Peyer's patch (tissue), 4 donors: ENCODE results near the gene SLC29A2. TPM values are rescaled to one million over a fixed set of nuclear protein-coding genes. Genes with fewer than 3 reads are reported as not detected.
"Not testable (repeated sequence)": the region's sequence is repeated elsewhere in the genome, so short reads cannot be mapped to it uniquely, and the experiment has no call there.

Experiments
- DNase-seq, 3 donors: peaks; one replicate each; pipeline ENCODE4 v3.0.0-alpha.2; 2017 to 2019
- H3K27ac ChIP-seq, 4 donors: fragments of 200-600 bp; sonication (generic); one replicate each; pipeline ENCODE4 v1.5.1; 2016 to 2019
- H3K27me3 ChIP-seq, 2 donors: fragments of 200-600 bp; sonication (generic); one replicate each; pipeline ENCODE4 v1.5.1; 2019
- H3K36me3 ChIP-seq, 3 donors: fragments of 200-600 bp; sonication (generic); one replicate each; pipeline ENCODE4 v1.5.1; 2016 to 2019
- H3K4me1 ChIP-seq, 4 donors: fragments of 200-600 bp; sonication (generic); one replicate each; pipeline ENCODE4 v1.5.1; 2016 to 2019
- H3K4me3 ChIP-seq, 4 donors: fragments of 200-600 bp; sonication (generic); 1 replicate in 3 of 4; 2 replicates in 1 of 4; pipeline ENCODE4 v1.5.1; 2016 to 2019; ENCODE audit warnings: mild to moderate bottlenecking in 1 of 4
- H3K9me3 ChIP-seq, 4 donors: fragments of 200-600 bp; sonication (generic); one replicate each; pipeline ENCODE4 v1.5.1; 2016 to 2019; ENCODE audit warnings: mild to moderate bottlenecking in 1 of 4
- POLR2A ChIP-seq, 2 donors: fragments of 450-650 bp; IDR thresholded peaks; one replicate each; pipeline ENCODE4 v1.5.1; 2017; ENCODE audit warnings: antibody characterized with exemption in 2 of 2, mild to moderate bottlenecking in 2 of 2, moderate library complexity in 2 of 2
- total RNA-seq, 4 donors: library from RNA; depleted of rRNA; stranded (reverse); fragments of >200 nt; gene quantifications; one replicate each; pipeline ENCODE4 v1.1.0, GENCODE V29; 2016
- TF ChIP-seq, protein P1 (sequence below), 6 experiments: fragments of 450-650 bp in 4 of 6; fragments of 200-600 bp in 2 of 6; sonication (generic) in 1 of 6; IDR thresholded peaks; one replicate each; pipeline ENCODE4 v1.5.1; 2017 to 2019; ENCODE audit warnings: antibody characterized with exemption in 6 of 6, mild to moderate bottlenecking in 3 of 6, moderate library complexity in 1 of 6

Gene SLC29A2
- total RNA-seq, 4 donors from 2014 or later = 7.4 to 21.6 (median 17.1) TPM

- DNase-seq = no peak
- Histone ChIP-seq H3K4me1 (no peaks in the 10 kb centered on the region), H3K27ac (no peak overlapping the region), H3K27me3 (no peaks in the 10 kb centered on the region), H3K4me3 (no peak overlapping the region), H3K9me3 (no peaks in the 10 kb centered on the region), H3K36me3 (no peaks in the 10 kb centered on the region)
- no peak for TF ChIP-seq POLR2A (IDR thresholded peaks at IDR 0.05)
- TF ChIP-seq, protein P1, sequence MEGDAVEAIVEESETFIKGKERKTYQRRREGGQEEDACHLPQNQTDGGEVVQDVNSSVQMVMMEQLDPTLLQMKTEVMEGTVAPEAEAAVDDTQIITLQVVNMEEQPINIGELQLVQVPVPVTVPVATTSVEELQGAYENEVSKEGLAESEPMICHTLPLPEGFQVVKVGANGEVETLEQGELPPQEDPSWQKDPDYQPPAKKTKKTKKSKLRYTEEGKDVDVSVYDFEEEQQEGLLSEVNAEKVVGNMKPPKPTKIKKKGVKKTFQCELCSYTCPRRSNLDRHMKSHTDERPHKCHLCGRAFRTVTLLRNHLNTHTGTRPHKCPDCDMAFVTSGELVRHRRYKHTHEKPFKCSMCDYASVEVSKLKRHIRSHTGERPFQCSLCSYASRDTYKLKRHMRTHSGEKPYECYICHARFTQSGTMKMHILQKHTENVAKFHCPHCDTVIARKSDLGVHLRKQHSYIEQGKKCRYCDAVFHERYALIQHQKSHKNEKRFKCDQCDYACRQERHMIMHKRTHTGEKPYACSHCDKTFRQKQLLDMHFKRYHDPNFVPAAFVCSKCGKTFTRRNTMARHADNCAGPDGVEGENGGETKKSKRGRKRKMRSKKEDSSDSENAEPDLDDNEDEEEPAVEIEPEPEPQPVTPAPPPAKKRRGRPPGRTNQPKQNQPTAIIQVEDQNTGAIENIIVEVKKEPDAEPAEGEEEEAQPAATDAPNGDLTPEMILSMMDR (IDR thresholded peaks at IDR 0.05) = no peak
Measured at GRCh38 chr11:66361502-66361941, 10.0 kb downstream of the SLC29A2 start.

- Histone ChIP-seq H3K27ac (no peak overlapping the region), H3K27me3 (no peaks in the 10 kb centered on the region), H3K4me1 (no peaks in the 10 kb centered on the region), H3K36me3 (no peaks in the 10 kb centered on the region), H3K4me3 (no peak overlapping the region), H3K9me3 (no peaks in the 10 kb centered on the region)
- TF ChIP-seq POLR2A (IDR thresholded peaks at IDR 0.05) = no peak
- TF ChIP-seq, protein P1 (IDR thresholded peaks at IDR 0.05) = no peak
- DNase-seq = no peak
Measured at GRCh38 chr11:66360406-66361073, 11.0 kb downstream of the SLC29A2 start.

DNA sequence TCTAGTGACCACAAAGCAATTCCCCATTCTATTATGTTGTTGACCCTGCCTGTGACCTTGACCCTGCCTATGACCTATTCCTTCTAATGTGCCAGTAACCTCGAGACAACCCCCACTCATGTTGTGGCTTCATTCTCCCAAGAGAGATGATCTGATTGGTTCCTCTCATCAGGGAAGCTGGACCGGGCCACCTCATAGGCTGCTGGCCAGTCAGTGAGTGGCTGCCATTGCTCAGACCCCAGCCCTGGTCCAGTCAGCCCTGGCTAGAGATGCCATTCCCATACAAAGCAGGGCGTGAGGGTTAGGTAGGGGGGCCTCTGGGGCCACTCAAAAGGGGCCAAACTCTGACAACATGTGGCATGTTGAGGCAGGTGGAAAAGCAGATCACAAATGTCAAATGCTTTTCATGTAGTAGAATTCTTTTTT lies 11.9 kb downstream of the SLC29A2 start:
- no peak for DNase-seq
- Histone ChIP-seq H3K36me3 (peaks cover 0 to 4% (median 0%) of the 10 kb centered on the region in 3 donors), H3K9me3 (no peaks in the 10 kb centered on the region), H3K27ac (no peak overlapping the region), H3K4me1 (no peaks in the 10 kb centered on the region), H3K27me3 (no peaks in the 10 kb centered on the region), H3K4me3 (no peak overlapping the region)
- TF ChIP-seq POLR2A (IDR thresholded peaks at IDR 0.05) = no peak
- TF ChIP-seq, protein P1 (IDR thresholded peaks at IDR 0.05) = no peak

- not testable (repeated sequence) for DNase-seq, H3K27me3 ChIP-seq, H3K9me3 ChIP-seq, H3K36me3 ChIP-seq
- TF ChIP-seq POLR2A (IDR thresholded peaks at IDR 0.05) = peak in 1 of 2 donors; percentile 13
- peak overlapping the region in 2 of 4 donors; percentile 42 to 48 for H3K4me3 ChIP-seq
- H3K4me1 ChIP-seq = peaks cover 8 to 28% (median 11%) of the 10 kb centered on the region in 4 donors
- H3K27ac ChIP-seq = peak overlapping the region in 3 of 4 donors; percentile 65 to 94 (median 90)
Measured at GRCh38 chr11:66350560-66351235, 20.9 kb downstream of the SLC29A2 start.

DNA sequence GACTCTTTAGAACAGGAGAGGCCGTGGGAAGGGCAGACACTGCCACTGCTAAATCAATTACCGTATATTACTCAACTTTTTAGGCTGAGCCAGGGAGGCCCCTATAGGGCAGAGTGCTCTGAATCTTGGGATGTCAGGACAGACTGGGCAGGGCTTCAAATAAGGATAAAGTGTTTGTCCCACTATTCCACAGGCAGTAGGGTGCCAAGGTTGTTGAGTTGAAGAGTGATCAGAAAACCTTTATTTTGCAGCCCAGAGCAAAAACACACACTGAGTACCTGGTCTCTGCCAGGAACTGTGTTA lies 22.5 kb downstream of the SLC29A2 start:
- peaks cover 13 to 39% (median 18%) of the 10 kb centered on the region in 4 donors for H3K4me1 ChIP-seq
- peak overlapping the region in 2 of 4 donors; percentile 66 to 95 for H3K4me3 ChIP-seq
- no peaks in the 10 kb centered on the region for H3K36me3 ChIP-seq
- DNase-seq = no peak
- no peaks in the 10 kb centered on the region for H3K9me3 ChIP-seq
- TF ChIP-seq, protein P1 (IDR thresholded peaks at IDR 0.05) = no peak
- TF ChIP-seq POLR2A (IDR thresholded peaks at IDR 0.05) = no peak
- H3K27ac ChIP-seq = peak overlapping the region in 3 of 4 donors; percentile 23 to 99 (median 94)
- H3K27me3 ChIP-seq = no peaks in the 10 kb centered on the region
